Measurements from ENCODE around the gene NCAPG. TPM values are rescaled to one million over a fixed set of nuclear protein-coding genes. Genes with fewer than 3 reads are reported as not detected.

Gene NCAPG
- total RNA-seq: 29.7 and 34.2 TPM in 2 replicates

DNA sequence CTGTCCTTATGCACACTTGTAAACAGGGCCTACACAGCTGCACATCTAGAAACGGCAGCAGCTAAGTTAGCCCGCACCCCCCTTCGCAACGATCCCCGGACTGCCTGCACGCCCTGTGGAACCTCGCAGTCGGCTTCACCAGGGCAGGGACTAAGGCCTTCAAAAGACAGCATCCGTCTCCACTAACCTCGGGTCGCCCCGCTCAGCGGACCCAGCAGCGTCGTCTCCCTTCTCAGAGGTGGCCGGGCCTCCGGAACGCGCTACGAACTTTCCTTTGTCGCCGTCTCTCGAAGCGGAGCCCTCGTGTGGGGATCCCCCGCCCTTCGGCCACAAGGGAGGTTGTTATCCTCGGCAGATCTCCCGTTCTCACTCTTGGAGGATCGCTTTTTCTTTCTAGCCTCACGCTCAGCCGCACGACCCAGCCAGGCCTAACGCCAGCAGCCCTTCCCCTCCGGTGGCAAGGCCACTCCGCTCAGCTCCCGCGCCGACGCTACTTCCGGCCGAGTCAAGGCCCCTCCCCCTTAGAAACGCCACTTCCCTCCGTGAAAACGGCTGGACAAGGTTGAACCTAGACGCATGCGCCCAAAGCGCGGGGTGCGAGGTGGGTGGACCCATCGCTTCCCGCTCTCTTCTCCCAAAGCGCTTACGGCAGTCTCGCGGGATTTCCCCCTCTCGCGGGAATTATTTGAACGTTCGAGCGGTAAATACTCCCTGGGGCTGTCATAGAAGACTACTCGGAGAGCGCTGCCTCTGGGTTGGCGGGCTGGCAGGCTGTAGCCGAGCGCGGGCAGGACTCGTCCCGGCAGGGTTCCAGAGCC lies at the start of gene NCAPG, which contains the start of gene DCAF16:
Gene NCAPG, plus strand, starts transcription at position 720 of the 818 bp plus-strand sequence. CDS start 99 bp downstream, outside the sequence.
Gene DCAF16, minus strand, starts transcription at position 498 of the 818 bp plus-strand sequence. CDS start 6,616 bp downstream, outside the sequence.

GRCh38 chr4:17781300-17782287 lies 29.2 kb upstream of the NCAPG start, which contains the start of gene FAM184B:
Gene FAM184B, minus strand, starts transcription at chr4:17781621. Its CDS starts 322 bp downstream, at chr4:17781299.

Other genes starting within 250 kb of the NCAPG start
- 222 and 338 TPM in 2 replicates for gene LAP3, start 233.8 kb upstream of the NCAPG start, total RNA-seq
- gene MED28, start 196.3 kb upstream of the NCAPG start, total RNA-seq: 8.9 and 16.0 TPM in 2 replicates
- gene FAM184B, start 29.4 kb upstream of the NCAPG start, total RNA-seq: not detected in 2 replicates
- gene DCAF16, start 222 bp upstream of the NCAPG start, total RNA-seq: 12.5 and 21.3 TPM in 2 replicates
- gene LCORL, start 210.8 kb downstream of the NCAPG start, total RNA-seq: 11.7 and 21.2 TPM in 2 replicates

All from bladder microvascular endothelial cell (primary cell).